Measurements from ENCODE around the gene SEC14L2. TPM values are rescaled to one million over a fixed set of nuclear protein-coding genes. Genes with fewer than 3 reads are reported as not detected.

Gene SEC14L2
- total and polyA plus RNA-seq, 2 of the 8 experiments (the other 6 are each of a cell fraction or from before 2014, with no cell fraction given): 2.8 to 3.2 TPM

- TF ChIP-seq RNF2 (IDR thresholded peaks at IDR 0.05; ENCODE audit: borderline replicate concordance, low read depth, low read length, missing control alignments, poor library complexity, severe bottlenecking) (no peak), HDAC2 (IDR thresholded peaks at IDR 0.05; ENCODE audit: borderline replicate concordance in 1 of 2, low read depth in 2 of 2, low read length in 2 of 2) (no peak), KDM5A (IDR thresholded peaks at IDR 0.05; ENCODE audit: low read length) (no peak), GABPA (IDR thresholded peaks at IDR 0.05; ENCODE audit: borderline replicate concordance, insufficient read depth, low read length) (no peak), BRCA1 (IDR thresholded peaks at IDR 0.05; ENCODE audit: low read depth, low read length) (no peak)
These were observed 26.1 kb upstream of the SEC14L2 start (continued) for GRCh38 chr22:30370641-30371230.
